Measurements from ENCODE around the gene CNNM2. TPM values are rescaled to one million over a fixed set of nuclear protein-coding genes. Genes with fewer than 3 reads are reported as not detected.
"Not testable (repeated sequence)": the region's sequence is repeated elsewhere in the genome, so short reads cannot be mapped to it uniquely, and the experiment has no call there.

CNNM2 gene
- total and polyA plus RNA-seq, 8 donors = 0.76 to 45.5 (median 6.3) TPM

- Histone ChIP-seq H3K27me3 (no peaks in the 10 kb centered on the region), H3K4me3 (no peak overlapping the region), H3K27ac (peak overlapping the region in 1 of 5 donors; percentile 11), H3K9me3 (no peaks in the 10 kb centered on the region), H3K36me3 (peaks cover 0 to 16% (median 5%) of the 10 kb centered on the region in 4 donors), H3K4me1 (peaks cover 11 to 63% (median 39%) of the 10 kb centered on the region in 4 donors)
- TF ChIP-seq, protein P1, sequence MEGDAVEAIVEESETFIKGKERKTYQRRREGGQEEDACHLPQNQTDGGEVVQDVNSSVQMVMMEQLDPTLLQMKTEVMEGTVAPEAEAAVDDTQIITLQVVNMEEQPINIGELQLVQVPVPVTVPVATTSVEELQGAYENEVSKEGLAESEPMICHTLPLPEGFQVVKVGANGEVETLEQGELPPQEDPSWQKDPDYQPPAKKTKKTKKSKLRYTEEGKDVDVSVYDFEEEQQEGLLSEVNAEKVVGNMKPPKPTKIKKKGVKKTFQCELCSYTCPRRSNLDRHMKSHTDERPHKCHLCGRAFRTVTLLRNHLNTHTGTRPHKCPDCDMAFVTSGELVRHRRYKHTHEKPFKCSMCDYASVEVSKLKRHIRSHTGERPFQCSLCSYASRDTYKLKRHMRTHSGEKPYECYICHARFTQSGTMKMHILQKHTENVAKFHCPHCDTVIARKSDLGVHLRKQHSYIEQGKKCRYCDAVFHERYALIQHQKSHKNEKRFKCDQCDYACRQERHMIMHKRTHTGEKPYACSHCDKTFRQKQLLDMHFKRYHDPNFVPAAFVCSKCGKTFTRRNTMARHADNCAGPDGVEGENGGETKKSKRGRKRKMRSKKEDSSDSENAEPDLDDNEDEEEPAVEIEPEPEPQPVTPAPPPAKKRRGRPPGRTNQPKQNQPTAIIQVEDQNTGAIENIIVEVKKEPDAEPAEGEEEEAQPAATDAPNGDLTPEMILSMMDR (IDR thresholded peaks at IDR 0.05) = no peak
- TF ChIP-seq POLR2A (IDR thresholded peaks at IDR 0.05) = no peak
- no peak for TF ChIP-seq EP300 (IDR thresholded peaks at IDR 0.05)
- TF ChIP-seq POLR2AphosphoS5 (IDR thresholded peaks at IDR 0.05) = no peak
- intact Hi-C loops (cut with DNase I; ENCODE audit: low total_unique reads) = no loop called here
- 56 to 77% (median 64%) methylated on average over 9 of the region's 9 CpGs for WGBS, 5 donors
- no peak for DNase-seq
Measured at GRCh38 chr10:103125323-103126267, 207.5 kb downstream of the CNNM2 start.

DNA sequence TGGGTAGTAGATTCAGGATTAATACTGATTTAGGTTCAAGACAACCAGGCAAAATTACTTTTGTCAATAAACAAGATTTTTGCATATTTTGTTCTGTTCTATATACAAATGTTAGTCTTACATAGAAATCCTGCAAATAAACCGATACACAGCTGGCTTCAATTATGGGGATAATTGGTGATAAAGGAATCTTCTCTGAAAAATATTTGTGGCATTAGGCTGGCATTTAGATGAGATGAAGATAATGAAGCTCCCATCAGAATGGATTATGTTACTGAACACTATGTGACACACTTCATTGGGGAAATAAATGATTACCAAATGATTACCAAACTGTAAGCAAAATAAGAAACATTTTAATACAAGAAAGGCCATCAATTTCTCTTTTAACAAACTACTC lies 209.1 kb downstream of the CNNM2 start:
- DNase-seq = no peak
- Histone ChIP-seq H3K27me3 (no peaks in the 10 kb centered on the region), H3K4me1 (peaks cover 0 to 50% (median 27%) of the 10 kb centered on the region in 4 donors), H3K36me3 (peaks cover 0 to 28% (median 16%) of the 10 kb centered on the region in 4 donors), H3K27ac (no peak overlapping the region), H3K4me3 (no peak overlapping the region), H3K9me3 (no peaks in the 10 kb centered on the region)
- intact Hi-C loops (cut with DNase I; ENCODE audit: low total_unique reads) = no loop called here
- WGBS, 5 donors = 86 to 91% (median 86%) methylated on average over 1 of the region's 1 CpG
- TF ChIP-seq EP300 (IDR thresholded peaks at IDR 0.05) (no peak), POLR2AphosphoS5 (IDR thresholded peaks at IDR 0.05) (no peak), POLR2A (IDR thresholded peaks at IDR 0.05) (no peak)
- TF ChIP-seq, protein P1 (IDR thresholded peaks at IDR 0.05) = no peak

- H3K4me3 ChIP-seq; H3K9me3 ChIP-seq; H3K27ac ChIP-seq; H3K27me3 ChIP-seq; intact Hi-C loops (cut with DNase I; ENCODE audit: low total_unique reads); DNase-seq: not testable (repeated sequence)
- 80 to 93% (median 92%) methylated on average over 3 to 5 of the region's 5 CpGs for WGBS, 5 donors
- peaks cover 0 to 25% (median 14%) of the 10 kb centered on the region in 4 donors for H3K4me1 ChIP-seq
- H3K36me3 ChIP-seq = peaks cover 4 to 54% (median 43%) of the 10 kb centered on the region in 4 donors
Measured at GRCh38 chr10:103130180-103130579, 212.1 kb downstream of the CNNM2 start.

DNA sequence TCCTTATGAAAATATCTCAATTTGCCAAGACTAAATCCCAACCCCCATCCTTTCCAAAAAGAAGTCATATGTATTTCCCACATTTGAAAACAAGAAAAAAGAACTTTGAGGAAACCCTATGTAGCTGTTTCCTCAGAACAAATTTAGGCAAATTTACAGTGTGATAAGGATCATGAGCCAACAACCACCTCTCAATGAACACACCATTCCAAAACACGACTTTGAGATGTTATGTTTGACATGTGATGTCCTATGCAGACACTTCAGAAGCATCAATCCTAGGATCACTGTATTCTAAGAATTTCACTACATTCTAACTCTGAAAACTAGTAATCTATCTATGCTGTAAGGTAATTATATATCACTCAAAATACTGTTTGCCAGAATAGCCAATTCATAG lies 212.8 kb downstream of the CNNM2 start:
- peaks cover 0 to 17% (median 10%) of the 10 kb centered on the region in 4 donors for H3K4me1 ChIP-seq
- DNase-seq = no peak
- intact Hi-C loops (cut with DNase I; ENCODE audit: low total_unique reads) = no loop called here
- 32 to 61% (median 46%) methylated on average over 1 of the region's 1 CpG for WGBS, 5 donors
- H3K27ac ChIP-seq = no peak overlapping the region
- no peaks in the 10 kb centered on the region for H3K9me3 ChIP-seq
- H3K36me3 ChIP-seq = peaks cover 9 to 59% (median 50%) of the 10 kb centered on the region in 4 donors
- TF ChIP-seq EP300 (IDR thresholded peaks at IDR 0.05) = no peak
- TF ChIP-seq POLR2AphosphoS5 (IDR thresholded peaks at IDR 0.05) = no peak
- TF ChIP-seq, protein P1 (IDR thresholded peaks at IDR 0.05) = no peak
- TF ChIP-seq POLR2A (IDR thresholded peaks at IDR 0.05) = no peak
- H3K4me3 ChIP-seq = no peak overlapping the region
- no peaks in the 10 kb centered on the region for H3K27me3 ChIP-seq

GRCh38 chr10:103135168-103135567 lies 217.1 kb downstream of the CNNM2 start:
- WGBS, 5 donors = 85 to 97% (median 93%) methylated on average over 3 of the region's 3 CpGs

More at GRCh38 chr10:103135168-103135567, 217.1 kb downstream of the CNNM2 start:
- H3K4me3 ChIP-seq; H3K9me3 ChIP-seq; H3K4me1 ChIP-seq; intact Hi-C loops (cut with DNase I; ENCODE audit: low total_unique reads); H3K27ac ChIP-seq; DNase-seq; H3K27me3 ChIP-seq: not testable (repeated sequence)
- peaks cover 15 to 82% (median 80%) of the 10 kb centered on the region in 4 donors for H3K36me3 ChIP-seq
